Measurements from ENCODE around the gene GPR89A.
"Not testable (repeated sequence)": the region's sequence is repeated elsewhere in the genome, so short reads cannot be mapped to it uniquely, and the experiment has no call there.

The GPR89A gene

GRCh38 chr1:145656245-145656943 is 48.6 kb downstream of the GPR89A start:
- not testable (repeated sequence) for H3K4me3 ChIP-seq (replicated peaks in 1 of 2; ENCODE audit: low read depth in 2 of 2, low read length in 2 of 2); DNase-seq (ENCODE audit: low read depth in 2 of 2)

GRCh38 chr1:145662502-145662901 is 54.7 kb downstream of the GPR89A start:
- DNase-seq (ENCODE audit: low read depth in 2 of 2), result not testable (repeated sequence)

GRCh38 chr1:145665015-145665414 is 57.2 kb downstream of the GPR89A start:
- H3K4me3 ChIP-seq (replicated peaks in 1 of 2; ENCODE audit: low read depth in 2 of 2, low read length in 2 of 2), result not testable (repeated sequence)
- peak in 1 of 2 donors; percentile 10 for DNase-seq (ENCODE audit: low read depth in 2 of 2)

More at GRCh38 chr1:145662502-145662901, 54.7 kb downstream of the GPR89A start:
- not testable (repeated sequence) for H3K4me3 ChIP-seq (replicated peaks in 1 of 2; ENCODE audit: low read depth in 2 of 2, low read length in 2 of 2)

GRCh38 chr1:145670995-145671745 is 63.4 kb downstream of the GPR89A start:
- DNase-seq (ENCODE audit: low read depth in 2 of 2); H3K4me3 ChIP-seq (replicated peaks in 1 of 2; ENCODE audit: low read depth in 2 of 2, low read length in 2 of 2): not testable (repeated sequence)

- not testable (repeated sequence) for DNase-seq (ENCODE audit: low read depth in 2 of 2); H3K4me3 ChIP-seq (replicated peaks in 1 of 2; ENCODE audit: low read depth in 2 of 2, low read length in 2 of 2)
These were observed 65.4 kb downstream of the GPR89A start for GRCh38 chr1:145673217-145673616.

- H3K4me3 ChIP-seq (replicated peaks in 1 of 2; ENCODE audit: low read depth in 2 of 2, low read length in 2 of 2), result not testable (repeated sequence)
These were observed 77.1 kb downstream of the GPR89A start for GRCh38 chr1:145684858-145685257.

GRCh38 chr1:145686078-145686477 is 78.3 kb downstream of the GPR89A start:
- not testable (repeated sequence) for H3K4me3 ChIP-seq (replicated peaks in 1 of 2; ENCODE audit: low read depth in 2 of 2, low read length in 2 of 2); DNase-seq (ENCODE audit: low read depth in 2 of 2)

More at GRCh38 chr1:145684858-145685257, 77.1 kb downstream of the GPR89A start:
- not testable (repeated sequence) for DNase-seq (ENCODE audit: low read depth in 2 of 2)

GRCh38 chr1:145688328-145688727 is 80.5 kb downstream of the GPR89A start:
- DNase-seq (ENCODE audit: low read depth in 2 of 2), result no peak
- no peak for TF ChIP-seq CTCF (IDR thresholded peaks at IDR 0.05; ENCODE audit: low read depth, low read length)
- H3K4me3 ChIP-seq (replicated peaks in 1 of 2; ENCODE audit: low read depth in 2 of 2, low read length in 2 of 2), result no peak overlapping the region

- no peak for TF ChIP-seq CTCF (IDR thresholded peaks at IDR 0.05; ENCODE audit: low read depth, low read length)
- no peak overlapping the region for H3K4me3 ChIP-seq (replicated peaks in 1 of 2; ENCODE audit: low read depth in 2 of 2, low read length in 2 of 2)
- DNase-seq (ENCODE audit: low read depth in 2 of 2), result no peak
These were observed 81.1 kb downstream of the GPR89A start for GRCh38 chr1:145688924-145689323.

GRCh38 chr1:145689922-145690321 is 82.1 kb downstream of the GPR89A start:
- TF ChIP-seq CTCF (IDR thresholded peaks at IDR 0.05; ENCODE audit: low read depth, low read length), result no peak
- H3K4me3 ChIP-seq (replicated peaks in 1 of 2; ENCODE audit: low read depth in 2 of 2, low read length in 2 of 2), result no peak overlapping the region
- DNase-seq (ENCODE audit: low read depth in 2 of 2), result no peak
